AG04450 (cell line): ENCODE results near the gene C17orf100. TPM values are rescaled to one million over a fixed set of nuclear protein-coding genes. Genes with fewer than 3 reads are reported as not detected.

Source experiments
- CTCF ChIA-PET: fragments of 300-600, 350-600 bp; formaldehyde crosslinking; extraction: SDS; loops from one replicate; lab custom pipeline; 2022; ENCODE audit warnings: antibody characterized with exemption, inconsistent platforms; lab: Charles Lee
- POLR2A ChIA-PET: fragments of 350-600 bp; formaldehyde crosslinking; extraction: SDS; loops from one replicate; lab custom pipeline; 2021; ENCODE audit warnings: antibody characterized with exemption, inconsistent platforms; lab: Yijun Ruan, JAX
- DNase-seq: peaks from one replicate; pipeline ENCODE4 v3.0.0-alpha.2; 2011; ENCODE audit warnings: low read depth, low spot score
- H3K27ac ChIP-seq: one replicate; pipeline ENCODE4 v1.5.1; 2012; ENCODE audit warnings: low read depth, low read length, control low read depth
- H3K27me3 ChIP-seq: one replicate; pipeline ENCODE4 v1.6.0; 2012; ENCODE audit warnings: low read length; ENCODE audit not compliant: control insufficient read depth, insufficient read depth
- H3K4me3 ChIP-seq: 2 replicates; pipeline ENCODE4 v1.5.1; 2011; ENCODE audit warnings: mild to moderate bottlenecking, low read depth, low read length, control low read depth
- H3K9me3 ChIP-seq: 2 replicates; pipeline ENCODE4 v1.5.1; 2012; ENCODE audit warnings: low read length; ENCODE audit not compliant: control insufficient read depth, insufficient read depth
- polyA plus RNA-seq: library from polyadenylated mRNA; depleted of rRNA; stranded (reverse); fragments of >200 nt; gene quantifications from 2 replicates; pipeline ENCODE4 v1.2.3, GENCODE V29; 2011
- TF ChIP-seq, protein P1 (sequence below): IDR thresholded peaks from 2 replicates; pipeline ENCODE4 v1.5.1; 2011; ENCODE audit warnings: low read depth, low read length, control low read depth, inconsistent platforms

The C17orf100 gene
- polyA plus RNA-seq, 1 experiment = 1.8 TPM

DNA sequence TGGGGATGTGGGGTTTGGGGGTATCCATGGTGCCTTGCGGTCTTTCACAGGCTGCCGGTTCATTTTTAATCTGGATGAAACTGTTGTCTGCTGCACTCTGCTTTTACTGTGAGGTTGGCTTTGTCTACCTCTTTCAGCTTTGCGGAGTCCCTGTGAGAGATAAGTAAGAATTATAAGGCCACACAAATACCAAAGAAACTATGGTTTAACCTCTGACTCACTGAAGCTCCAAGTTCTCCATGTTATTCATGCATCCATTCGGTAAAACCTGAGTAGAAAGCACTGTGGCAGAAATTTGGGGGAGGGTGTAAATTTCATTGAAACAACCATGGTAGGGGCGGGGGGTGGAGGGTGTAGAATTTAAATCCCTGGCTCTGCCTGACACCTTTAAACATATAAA is 41.6 kb upstream of the C17orf100 start:
- CTCF ChIA-PET = interaction anchor here (0.7 to 4.4 kb wide), 2 partner anchors 137 to 716 kb away, joined by 3 to 14 read pairs; no protein-coding TSS in a partner anchor
- no peak for DNase-seq

DNA sequence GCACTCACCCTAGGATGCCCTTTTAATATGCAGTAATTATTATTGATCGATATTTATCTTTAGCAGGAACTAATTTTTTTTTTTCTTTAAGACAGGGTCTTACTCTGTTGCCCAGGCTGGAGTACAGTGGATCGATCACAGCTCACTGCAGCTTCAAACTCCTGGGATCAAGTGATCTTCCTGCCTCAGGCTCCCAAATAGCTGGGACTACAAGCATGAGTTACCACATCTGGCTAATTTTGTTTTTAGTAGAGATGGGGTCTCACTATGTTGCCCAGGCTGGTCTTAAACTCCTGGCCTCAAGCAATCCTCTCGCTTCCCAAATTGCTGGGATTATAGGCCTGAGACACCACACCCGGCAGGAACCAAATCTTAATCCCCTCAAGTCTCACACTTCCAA is 40.3 kb upstream of the C17orf100 start:
- DNase-seq = no peak
- POLR2A ChIA-PET = no interaction called here
- no peaks in the 10 kb centered on the region for H3K9me3 ChIP-seq
- no peak overlapping the region for H3K27ac ChIP-seq
- H3K4me3 ChIP-seq = no peak overlapping the region
- no peaks in the 10 kb centered on the region for H3K27me3 ChIP-seq
- CTCF ChIA-PET = no interaction called here
- TF ChIP-seq, protein P1, sequence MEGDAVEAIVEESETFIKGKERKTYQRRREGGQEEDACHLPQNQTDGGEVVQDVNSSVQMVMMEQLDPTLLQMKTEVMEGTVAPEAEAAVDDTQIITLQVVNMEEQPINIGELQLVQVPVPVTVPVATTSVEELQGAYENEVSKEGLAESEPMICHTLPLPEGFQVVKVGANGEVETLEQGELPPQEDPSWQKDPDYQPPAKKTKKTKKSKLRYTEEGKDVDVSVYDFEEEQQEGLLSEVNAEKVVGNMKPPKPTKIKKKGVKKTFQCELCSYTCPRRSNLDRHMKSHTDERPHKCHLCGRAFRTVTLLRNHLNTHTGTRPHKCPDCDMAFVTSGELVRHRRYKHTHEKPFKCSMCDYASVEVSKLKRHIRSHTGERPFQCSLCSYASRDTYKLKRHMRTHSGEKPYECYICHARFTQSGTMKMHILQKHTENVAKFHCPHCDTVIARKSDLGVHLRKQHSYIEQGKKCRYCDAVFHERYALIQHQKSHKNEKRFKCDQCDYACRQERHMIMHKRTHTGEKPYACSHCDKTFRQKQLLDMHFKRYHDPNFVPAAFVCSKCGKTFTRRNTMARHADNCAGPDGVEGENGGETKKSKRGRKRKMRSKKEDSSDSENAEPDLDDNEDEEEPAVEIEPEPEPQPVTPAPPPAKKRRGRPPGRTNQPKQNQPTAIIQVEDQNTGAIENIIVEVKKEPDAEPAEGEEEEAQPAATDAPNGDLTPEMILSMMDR = no peak

More for the DNA sequence above, 41.6 kb upstream of the C17orf100 start:
- Histone ChIP-seq H3K27me3 (no peaks in the 10 kb centered on the region), H3K9me3 (no peaks in the 10 kb centered on the region), H3K4me3 (no peak overlapping the region), H3K27ac (no peak overlapping the region)
- POLR2A ChIA-PET = no interaction called here
- TF ChIP-seq, protein P1 = no peak

DNA sequence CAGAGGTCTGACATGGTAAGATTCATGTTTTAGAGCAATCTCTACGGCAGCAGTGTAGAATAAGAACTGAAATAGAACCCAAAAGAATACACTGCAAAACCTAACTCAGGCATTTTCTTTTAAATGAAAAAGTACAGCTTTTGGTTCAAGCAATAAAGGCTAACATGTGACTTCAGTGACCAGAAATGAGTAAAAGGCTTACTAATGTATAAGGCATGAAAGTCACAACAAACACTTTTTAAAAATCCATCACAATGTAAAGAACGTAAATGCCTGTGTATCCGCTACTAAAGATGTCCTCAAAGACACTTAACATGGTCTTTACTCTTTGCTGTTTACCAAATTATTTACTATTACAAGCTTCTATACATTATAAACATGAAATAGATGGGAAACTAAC is 27.6 kb upstream of the C17orf100 start:
- Histone ChIP-seq H3K27ac (no peak overlapping the region), H3K9me3 (no peaks in the 10 kb centered on the region), H3K4me3 (no peak overlapping the region), H3K27me3 (no peaks in the 10 kb centered on the region)
- CTCF ChIA-PET = interaction anchor here (0.7 to 1.0 kb wide), 2 partner anchors 185 to 188 kb away, joined by 3 read pairs; no protein-coding TSS in a partner anchor
- TF ChIP-seq, protein P1 = no peak
- POLR2A ChIA-PET = no interaction called here
- no peak for DNase-seq

DNA sequence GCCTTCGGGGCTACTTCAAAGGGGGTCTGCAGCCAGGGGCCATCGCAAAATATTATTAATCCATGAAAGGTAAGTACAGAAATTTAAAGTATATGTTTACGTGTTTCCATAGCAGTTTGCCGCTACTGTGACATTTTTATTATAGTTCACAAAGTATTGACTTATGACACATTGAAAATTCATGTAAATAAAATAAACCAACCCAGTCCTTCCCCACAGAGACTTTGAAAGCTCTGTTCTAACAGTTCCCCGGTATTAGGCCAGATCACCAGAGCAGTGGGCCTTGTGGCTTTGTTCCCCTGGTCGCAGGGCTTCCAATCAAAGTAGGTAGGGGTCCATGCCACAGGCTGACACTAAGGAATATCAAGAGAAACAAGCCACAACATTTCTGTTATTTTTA is 24.9 kb upstream of the C17orf100 start:
- TF ChIP-seq, protein P1 = no peak
- ChIA-PET CTCF (interaction anchor here (0.6 kb wide), 1 partner anchor 1657 kb away, joined by 12 read pairs; no protein-coding TSS in a partner anchor), POLR2A (no interaction called here)
- H3K27ac ChIP-seq = no peak overlapping the region
- DNase-seq = no peak
- no peaks in the 10 kb centered on the region for H3K27me3 ChIP-seq
- no peak overlapping the region for H3K4me3 ChIP-seq
- no peaks in the 10 kb centered on the region for H3K9me3 ChIP-seq

DNA sequence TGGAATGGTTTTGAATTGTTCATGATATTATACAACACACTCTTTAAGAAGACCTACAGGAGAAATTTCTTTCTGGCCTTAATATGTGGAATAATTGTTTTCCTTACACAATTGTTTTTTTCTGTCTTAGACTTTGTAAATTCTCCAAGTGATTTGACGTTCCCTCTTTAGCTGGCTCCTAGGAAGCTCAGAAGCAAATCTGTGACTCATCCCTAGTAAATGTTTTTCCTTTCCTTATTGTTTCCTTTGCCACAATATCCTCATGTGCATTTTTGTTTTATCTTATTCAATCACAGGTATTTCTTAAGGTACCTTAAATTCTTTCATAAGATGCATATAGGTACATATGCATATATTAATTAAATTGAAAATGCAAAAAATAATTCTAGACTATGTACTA is 24.5 kb upstream of the C17orf100 start:
- DNase-seq = no peak

More for the DNA sequence above, 24.5 kb upstream of the C17orf100 start:
- CTCF ChIA-PET = no interaction called here
- POLR2A ChIA-PET = no interaction called here
- TF ChIP-seq, protein P1 = no peak
- H3K9me3 ChIP-seq = no peaks in the 10 kb centered on the region
- H3K27ac ChIP-seq = no peak overlapping the region
- H3K27me3 ChIP-seq = no peaks in the 10 kb centered on the region
- H3K4me3 ChIP-seq = no peak overlapping the region
